HG03196 (cell line): ENCODE measurements around the gene BMERB1.
"Not testable (repeated sequence)": the region's sequence is repeated elsewhere in the genome, so short reads cannot be mapped to it uniquely, and the experiment has no call there.

Experiments
- ATAC-seq: cut with Tn5 transposase; IDR thresholded peaks from one replicate; pipeline ENCODE4 v1.9.1; 2021; ENCODE audit not compliant: unreplicated experiment

Gene BMERB1

DNA sequence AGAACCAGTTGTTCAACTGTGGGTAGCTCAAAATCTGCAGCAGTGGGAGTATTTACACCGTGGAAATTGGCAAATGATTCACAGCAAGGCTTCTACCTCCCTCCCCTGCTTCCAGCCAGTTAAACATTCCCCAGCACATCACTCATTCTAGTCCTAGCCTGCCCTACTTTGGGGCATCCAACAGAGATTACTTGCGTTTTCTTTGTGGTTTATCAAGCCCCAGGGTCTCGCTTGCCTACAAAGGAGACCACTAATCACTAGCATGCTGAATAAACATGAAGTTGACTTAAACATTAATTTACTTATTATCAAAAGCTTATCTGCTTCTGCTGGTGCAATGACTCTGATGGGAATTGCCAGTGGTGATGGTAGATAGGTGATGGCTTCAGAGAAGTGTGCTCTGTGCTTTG lies 114.1 kb downstream of the BMERB1 start:
- ATAC-seq, result no peak

GRCh38 chr16:15552507-15552906 lies 118.1 kb downstream of the BMERB1 start:
- ATAC-seq, result no peak

DNA sequence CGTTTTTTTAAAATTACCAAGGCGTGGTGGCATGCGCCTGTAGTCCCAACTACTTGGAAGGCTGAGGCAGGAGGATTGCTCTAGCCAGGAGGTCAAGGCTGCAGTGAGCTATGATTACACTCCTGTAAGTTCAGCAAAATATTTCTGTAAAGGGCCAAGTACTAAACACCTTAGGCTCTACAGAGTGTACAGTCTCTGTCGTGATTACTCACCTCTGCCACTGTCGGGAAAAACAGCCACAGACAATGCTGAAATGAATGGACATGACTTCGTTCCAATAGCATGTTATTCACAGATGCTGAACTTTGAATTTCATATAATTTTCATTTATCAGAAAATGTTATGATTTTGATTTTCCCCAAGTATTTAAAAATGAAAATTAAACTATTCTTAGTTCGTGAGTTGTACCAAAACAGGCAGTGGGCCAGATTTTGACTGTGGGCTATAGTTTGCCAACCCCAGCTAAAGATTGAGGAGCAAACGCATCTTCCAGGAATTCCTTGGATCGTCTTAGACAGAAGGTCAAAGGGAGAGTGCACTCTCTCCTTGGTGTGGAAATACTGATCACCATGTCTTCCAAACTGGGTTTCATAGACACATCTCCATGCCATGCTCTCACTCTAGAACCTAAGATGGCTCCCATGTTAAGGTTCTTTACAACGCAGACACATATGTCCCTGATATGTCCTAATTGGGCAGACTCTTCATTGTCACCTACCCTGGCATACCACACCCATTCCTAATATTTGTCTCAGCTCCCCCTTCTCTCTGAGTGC lies 119.1 kb downstream of the BMERB1 start:
- ATAC-seq, result no peak

DNA sequence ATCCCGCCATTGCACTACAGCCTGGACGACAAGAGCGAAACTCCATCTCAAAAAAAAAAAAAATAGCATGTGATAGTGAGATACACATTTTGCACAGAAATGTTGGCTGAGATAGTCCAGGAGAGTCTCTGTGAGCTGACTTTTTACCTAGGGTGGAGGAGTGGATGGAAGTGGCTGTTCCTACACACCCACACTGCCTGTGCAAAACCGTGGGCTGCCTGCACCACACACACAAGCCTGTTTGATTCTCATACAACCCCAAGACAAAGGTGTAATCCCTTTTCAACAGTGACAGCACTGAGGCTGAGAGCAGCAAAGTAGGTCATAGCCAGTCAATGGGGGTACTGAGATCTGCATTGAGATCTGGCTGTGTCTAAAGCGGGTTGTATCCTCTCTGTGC lies 121.7 kb downstream of the BMERB1 start:
- ATAC-seq, result no peak

GRCh38 chr16:15557258-15557657 lies 122.9 kb downstream of the BMERB1 start:
- ATAC-seq, result no peak

- no peak for ATAC-seq
Measured at GRCh38 chr16:15559176-15559575, 124.8 kb downstream of the BMERB1 start.

DNA sequence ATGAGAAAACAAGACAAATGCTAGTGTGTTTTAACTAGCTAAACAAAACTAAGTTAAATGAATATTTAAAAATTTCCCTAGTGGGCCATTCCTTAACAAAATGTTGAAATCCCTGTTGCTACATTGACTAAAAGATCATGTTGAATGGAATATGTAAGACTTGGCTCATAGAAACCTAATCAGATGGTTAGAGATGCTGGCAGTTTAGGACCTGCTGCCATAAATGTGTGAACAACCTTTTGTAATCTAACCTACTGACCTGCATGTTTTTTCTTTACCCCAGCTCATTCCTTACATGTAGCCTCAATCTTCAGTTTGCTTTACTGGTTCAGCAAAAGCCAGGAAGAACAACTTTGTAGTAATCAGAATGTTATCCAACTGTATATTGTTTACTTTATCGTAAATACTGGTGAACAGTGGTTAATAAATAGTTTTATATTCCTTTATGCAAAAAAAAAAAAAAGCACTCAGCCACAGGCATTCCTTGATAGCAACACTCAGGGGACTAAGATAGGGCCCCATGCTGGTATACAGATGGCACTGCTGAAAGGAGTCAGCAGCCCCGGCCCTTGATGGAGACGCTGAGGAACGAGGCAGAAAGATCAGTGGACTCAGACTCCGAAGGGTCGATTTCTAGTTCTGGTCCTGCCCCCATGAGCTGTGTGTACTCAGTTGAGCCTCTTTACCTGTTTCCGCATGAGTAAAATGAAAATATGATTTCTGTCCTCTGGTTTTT lies 130.4 kb downstream of the BMERB1 start:
- ATAC-seq, result no peak

- ATAC-seq, result no peak
Measured at GRCh38 chr16:15566095-15566494, 131.7 kb downstream of the BMERB1 start.

DNA sequence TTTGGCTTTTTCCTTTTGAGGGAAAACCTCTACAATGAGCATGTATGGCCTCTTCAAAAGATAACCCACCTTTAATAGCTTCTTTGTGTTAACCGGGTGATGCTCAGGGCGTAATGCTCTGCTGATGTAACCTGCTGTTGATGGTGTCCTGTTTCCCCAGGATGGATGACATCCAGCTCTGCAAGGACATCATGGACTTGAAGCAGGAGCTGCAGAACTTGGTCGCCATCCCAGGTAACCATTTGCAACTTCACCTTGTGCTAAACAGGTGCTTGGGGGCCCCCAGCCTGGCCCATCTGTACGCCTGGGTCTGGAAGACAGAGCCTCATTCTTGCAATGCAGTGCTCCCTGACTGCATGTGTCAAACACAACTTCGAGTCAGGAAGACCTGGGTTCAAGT lies 133.4 kb downstream of the BMERB1 start:
- no peak for ATAC-seq

GRCh38 chr16:15570666-15571065 lies 136.3 kb downstream of the BMERB1 start:
- ATAC-seq, result not testable (repeated sequence)

- ATAC-seq, result no peak
Measured at GRCh38 chr16:15571557-15571956, 137.2 kb downstream of the BMERB1 start.

GRCh38 chr16:15572329-15573001 lies 138.1 kb downstream of the BMERB1 start:
- no peak for ATAC-seq

DNA sequence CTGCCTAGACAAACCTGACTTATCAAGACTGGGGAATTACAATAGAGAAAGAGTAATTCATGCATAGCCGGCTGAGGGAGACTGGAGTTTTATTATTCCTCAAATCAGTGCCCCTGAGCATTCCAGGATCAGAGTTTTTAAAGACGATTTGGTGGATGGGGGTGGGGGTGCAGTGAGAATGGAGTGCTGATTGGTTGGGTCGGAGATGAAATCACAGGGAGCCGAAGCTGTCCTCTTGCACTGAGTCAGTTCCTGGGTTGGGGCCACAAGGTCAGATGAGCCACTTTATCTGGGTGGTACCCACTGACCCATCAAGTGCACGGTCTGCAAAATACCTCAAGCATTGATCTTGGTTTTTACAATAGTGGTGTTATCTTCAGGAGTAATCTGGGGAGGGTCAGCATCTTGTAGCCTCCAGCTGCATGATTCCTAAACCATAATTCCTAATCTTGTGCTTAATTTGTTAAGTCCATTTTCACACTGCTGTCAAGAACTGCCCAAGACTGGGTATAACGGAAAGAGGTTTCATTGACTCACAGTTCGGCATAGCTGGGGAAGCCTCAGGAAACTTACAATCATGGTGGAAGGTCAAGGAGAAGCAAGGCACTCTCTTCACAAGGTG lies 139.0 kb downstream of the BMERB1 start:
- no peak for ATAC-seq

GRCh38 chr16:15573896-15574613 lies 139.7 kb downstream of the BMERB1 start:
- ATAC-seq, result not testable (repeated sequence)

GRCh38 chr16:15574614-15574948 lies 140.2 kb downstream of the BMERB1 start:
- no peak for ATAC-seq

GRCh38 chr16:15575293-15576049 lies 141.1 kb downstream of the BMERB1 start:
- no peak for ATAC-seq

GRCh38 chr16:15576960-15577958 lies 142.9 kb downstream of the BMERB1 start:
- ATAC-seq, result no peak

GRCh38 chr16:15578824-15579223 lies 144.4 kb downstream of the BMERB1 start:
- ATAC-seq, result no peak
